Measurements from ENCODE around the gene AFAP1L1.

AFAP1L1 gene

DNA sequence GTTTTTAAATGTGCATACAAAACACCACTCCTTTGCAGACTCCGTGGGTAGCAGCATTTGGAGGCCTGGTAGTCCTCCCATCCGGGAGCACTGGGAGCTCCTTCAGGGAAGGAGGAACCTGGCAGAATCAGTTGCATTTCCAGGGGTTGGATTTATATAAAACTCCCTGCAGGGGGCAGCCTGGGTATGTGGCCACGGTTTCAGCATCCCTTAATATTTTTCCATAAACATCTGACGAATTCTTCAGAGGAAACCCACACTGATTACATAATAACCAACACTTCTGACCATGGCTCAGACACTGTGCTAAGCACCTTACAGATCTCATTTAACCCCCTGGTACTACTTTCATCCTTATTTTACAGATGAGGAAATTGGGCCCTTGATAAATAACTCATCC is 6.1 kb upstream of the AFAP1L1 start:
- ATAC-seq = peak; percentile 75
- TF ChIP-seq ZNF8 (CRISPR knock-in tag; IDR thresholded peaks at IDR 0.05) (no peak), ZNF565 (CRISPR knock-in tag; conservative IDR thresholded peaks at IDR 0.05; ENCODE audit: low read depth) (no peak), ZC3H10 (CRISPR knock-in tag; IDR thresholded peaks at IDR 0.05) (no peak), ZNF70 (CRISPR knock-in tag; IDR thresholded peaks at IDR 0.05) (no peak)
- TF ChIP-seq, protein P1, sequence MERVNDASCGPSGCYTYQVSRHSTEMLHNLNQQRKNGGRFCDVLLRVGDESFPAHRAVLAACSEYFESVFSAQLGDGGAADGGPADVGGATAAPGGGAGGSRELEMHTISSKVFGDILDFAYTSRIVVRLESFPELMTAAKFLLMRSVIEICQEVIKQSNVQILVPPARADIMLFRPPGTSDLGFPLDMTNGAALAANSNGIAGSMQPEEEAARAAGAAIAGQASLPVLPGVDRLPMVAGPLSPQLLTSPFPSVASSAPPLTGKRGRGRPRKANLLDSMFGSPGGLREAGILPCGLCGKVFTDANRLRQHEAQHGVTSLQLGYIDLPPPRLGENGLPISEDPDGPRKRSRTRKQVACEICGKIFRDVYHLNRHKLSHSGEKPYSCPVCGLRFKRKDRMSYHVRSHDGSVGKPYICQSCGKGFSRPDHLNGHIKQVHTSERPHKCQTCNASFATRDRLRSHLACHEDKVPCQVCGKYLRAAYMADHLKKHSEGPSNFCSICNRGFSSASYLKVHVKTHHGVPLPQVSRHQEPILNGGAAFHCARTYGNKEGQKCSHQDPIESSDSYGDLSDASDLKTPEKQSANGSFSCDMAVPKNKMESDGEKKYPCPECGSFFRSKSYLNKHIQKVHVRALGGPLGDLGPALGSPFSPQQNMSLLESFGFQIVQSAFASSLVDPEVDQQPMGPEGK (CRISPR knock-in tag; IDR thresholded peaks at IDR 0.05; ENCODE audit: borderline replicate concordance) = no peak

DNA sequence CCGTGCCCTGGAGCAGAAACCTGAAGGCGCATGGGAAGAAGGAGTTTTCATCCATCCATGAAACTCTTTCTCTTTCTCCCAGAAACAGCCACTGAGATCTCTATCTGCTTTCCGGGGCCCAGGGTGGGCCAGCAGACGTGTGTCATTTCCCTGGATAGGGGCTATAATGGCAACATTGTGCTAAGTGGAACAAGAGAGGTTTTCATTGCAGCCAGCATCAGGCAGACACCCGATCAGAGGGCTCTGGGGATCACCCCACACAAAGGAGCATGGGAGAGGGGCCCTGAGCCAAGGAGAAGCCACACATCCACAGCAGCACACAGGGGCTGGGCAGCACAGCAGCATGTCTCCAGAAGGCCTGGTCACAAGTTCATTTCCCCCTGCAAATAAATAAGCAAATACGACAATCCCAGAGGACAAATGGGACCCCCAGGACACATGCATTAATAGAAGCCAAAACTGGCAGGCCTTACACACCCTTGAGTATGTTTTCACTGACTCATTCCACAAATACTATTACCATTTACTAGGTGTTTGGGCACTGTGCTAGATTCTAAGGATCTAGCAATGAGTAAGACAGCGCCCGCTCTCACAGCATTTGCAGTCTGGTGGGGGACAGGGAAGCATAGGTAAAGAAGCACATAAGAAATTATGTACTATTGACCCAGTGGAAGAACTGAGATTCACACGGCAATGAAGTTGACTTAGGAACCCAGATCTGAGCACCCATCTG is 4.3 kb upstream of the AFAP1L1 start:
- TF ChIP-seq, protein P2, sequence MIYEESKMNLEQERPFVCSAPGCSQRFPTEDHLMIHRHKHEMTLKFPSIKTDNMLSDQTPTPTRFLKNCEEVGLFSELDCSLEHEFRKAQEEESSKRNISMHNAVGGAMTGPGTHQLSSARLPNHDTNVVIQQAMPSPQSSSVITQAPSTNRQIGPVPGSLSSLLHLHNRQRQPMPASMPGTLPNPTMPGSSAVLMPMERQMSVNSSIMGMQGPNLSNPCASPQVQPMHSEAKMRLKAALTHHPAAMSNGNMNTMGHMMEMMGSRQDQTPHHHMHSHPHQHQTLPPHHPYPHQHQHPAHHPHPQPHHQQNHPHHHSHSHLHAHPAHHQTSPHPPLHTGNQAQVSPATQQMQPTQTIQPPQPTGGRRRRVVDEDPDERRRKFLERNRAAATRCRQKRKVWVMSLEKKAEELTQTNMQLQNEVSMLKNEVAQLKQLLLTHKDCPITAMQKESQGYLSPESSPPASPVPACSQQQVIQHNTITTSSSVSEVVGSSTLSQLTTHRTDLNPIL (CRISPR knock-in tag; IDR thresholded peaks at IDR 0.05; ENCODE audit: low read depth) = no peak
- ATAC-seq = no peak

DNA sequence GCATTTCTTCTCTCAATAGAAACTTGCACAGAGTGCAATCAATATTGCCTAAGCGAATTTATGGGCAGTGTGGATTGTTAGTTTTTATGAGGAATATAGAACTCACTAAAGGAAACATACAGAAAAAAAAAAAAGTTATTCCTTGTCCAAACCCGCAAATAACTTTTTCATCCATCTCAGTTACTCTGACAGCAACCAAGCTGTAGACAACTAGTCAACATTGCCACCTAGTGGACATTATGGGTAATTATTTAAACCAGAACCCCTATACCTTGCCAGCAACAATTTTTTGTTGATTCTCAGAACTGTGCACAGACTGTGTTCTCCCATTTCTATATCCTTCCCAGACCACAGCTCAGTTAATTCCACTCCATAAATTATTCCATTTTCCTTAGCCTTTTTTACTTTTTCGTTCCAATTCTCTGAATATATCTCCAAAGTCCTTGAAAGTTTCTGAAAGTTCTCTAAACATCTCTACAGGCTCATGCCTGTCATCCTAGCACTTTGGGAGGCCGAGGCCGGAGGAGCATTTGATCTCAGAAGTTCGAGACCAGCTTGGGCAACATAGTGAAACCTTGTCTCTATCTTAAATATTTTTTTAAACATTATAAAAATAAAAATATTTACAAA is 2.6 kb upstream of the AFAP1L1 start:
- TF ChIP-seq ZNF70 (CRISPR knock-in tag; IDR thresholded peaks at IDR 0.05) (no peak), ZC3H10 (CRISPR knock-in tag; IDR thresholded peaks at IDR 0.05) (no peak), ZFP30 (CRISPR knock-in tag; IDR thresholded peaks at IDR 0.05) (no peak), OSR1 (CRISPR knock-in tag; IDR thresholded peaks at IDR 0.05) (no peak), RARB (CRISPR knock-in tag; IDR thresholded peaks at IDR 0.05) (no peak), ISL1 (CRISPR knock-in tag; IDR thresholded peaks at IDR 0.05) (no peak), ZNF565 (CRISPR knock-in tag; conservative IDR thresholded peaks at IDR 0.05; ENCODE audit: low read depth) (no peak), BACH2 (CRISPR knock-in tag; IDR thresholded peaks at IDR 0.05; ENCODE audit: borderline replicate concordance) (no peak), CSDC2 (CRISPR knock-in tag; IDR thresholded peaks at IDR 0.05) (no peak), TOX (CRISPR knock-in tag; IDR thresholded peaks at IDR 0.05; ENCODE audit: borderline replicate concordance) (no peak), ARNTL (CRISPR knock-in tag; IDR thresholded peaks at IDR 0.05; ENCODE audit: borderline replicate concordance, low read depth) (no peak), ZFP3 (CRISPR knock-in tag; IDR thresholded peaks at IDR 0.05) (no peak), SNAI2 (CRISPR knock-in tag; IDR thresholded peaks at IDR 0.05) (no peak), PPARA (CRISPR knock-in tag; IDR thresholded peaks at IDR 0.05; ENCODE audit: borderline replicate concordance) (no peak), ZNF8 (CRISPR knock-in tag; IDR thresholded peaks at IDR 0.05) (no peak), GLIS3 (CRISPR knock-in tag; IDR thresholded peaks at IDR 0.05) (no peak)
- TF ChIP-seq, protein P3, sequence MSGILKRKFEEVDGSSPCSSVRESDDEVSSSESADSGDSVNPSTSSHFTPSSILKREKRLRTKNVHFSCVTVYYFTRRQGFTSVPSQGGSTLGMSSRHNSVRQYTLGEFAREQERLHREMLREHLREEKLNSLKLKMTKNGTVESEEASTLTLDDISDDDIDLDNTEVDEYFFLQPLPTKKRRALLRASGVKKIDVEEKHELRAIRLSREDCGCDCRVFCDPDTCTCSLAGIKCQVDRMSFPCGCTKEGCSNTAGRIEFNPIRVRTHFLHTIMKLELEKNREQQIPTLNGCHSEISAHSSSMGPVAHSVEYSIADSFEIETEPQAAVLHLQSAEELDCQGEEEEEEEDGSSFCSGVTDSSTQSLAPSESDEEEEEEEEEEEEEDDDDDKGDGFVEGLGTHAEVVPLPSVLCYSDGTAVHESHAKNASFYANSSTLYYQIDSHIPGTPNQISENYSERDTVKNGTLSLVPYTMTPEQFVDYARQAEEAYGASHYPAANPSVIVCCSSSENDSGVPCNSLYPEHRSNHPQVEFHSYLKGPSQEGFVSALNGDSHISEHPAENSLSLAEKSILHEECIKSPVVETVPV (CRISPR knock-in tag; IDR thresholded peaks at IDR 0.05) = no peak
- TF ChIP-seq, protein P2 (CRISPR knock-in tag; IDR thresholded peaks at IDR 0.05; ENCODE audit: low read depth) = no peak
- TF ChIP-seq, protein P4, sequence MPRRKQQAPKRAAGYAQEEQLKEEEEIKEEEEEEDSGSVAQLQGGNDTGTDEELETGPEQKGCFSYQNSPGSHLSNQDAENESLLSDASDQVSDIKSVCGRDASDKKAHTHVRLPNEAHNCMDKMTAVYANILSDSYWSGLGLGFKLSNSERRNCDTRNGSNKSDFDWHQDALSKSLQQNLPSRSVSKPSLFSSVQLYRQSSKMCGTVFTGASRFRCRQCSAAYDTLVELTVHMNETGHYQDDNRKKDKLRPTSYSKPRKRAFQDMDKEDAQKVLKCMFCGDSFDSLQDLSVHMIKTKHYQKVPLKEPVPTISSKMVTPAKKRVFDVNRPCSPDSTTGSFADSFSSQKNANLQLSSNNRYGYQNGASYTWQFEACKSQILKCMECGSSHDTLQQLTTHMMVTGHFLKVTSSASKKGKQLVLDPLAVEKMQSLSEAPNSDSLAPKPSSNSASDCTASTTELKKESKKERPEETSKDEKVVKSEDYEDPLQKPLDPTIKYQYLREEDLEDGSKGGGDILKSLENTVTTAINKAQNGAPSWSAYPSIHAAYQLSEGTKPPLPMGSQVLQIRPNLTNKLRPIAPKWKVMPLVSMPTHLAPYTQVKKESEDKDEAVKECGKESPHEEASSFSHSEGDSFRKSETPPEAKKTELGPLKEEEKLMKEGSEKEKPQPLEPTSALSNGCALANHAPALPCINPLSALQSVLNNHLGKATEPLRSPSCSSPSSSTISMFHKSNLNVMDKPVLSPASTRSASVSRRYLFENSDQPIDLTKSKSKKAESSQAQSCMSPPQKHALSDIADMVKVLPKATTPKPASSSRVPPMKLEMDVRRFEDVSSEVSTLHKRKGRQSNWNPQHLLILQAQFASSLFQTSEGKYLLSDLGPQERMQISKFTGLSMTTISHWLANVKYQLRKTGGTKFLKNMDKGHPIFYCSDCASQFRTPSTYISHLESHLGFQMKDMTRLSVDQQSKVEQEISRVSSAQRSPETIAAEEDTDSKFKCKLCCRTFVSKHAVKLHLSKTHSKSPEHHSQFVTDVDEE (CRISPR knock-in tag; IDR thresholded peaks at IDR 0.05) = no peak
- peak; percentile 30; the same call in 2 of the 3 replicates for ATAC-seq
